Stimulated activated naive CD8-positive, alpha-beta T cell treated with anti-CD3 and anti-CD28 coated beads, Interleukin-15, Interleukin-2, amounts not matched to agents 100 U/mL and 50 U/mL, for 24 hours (primary cell): Measurements from ENCODE around the gene RAD51B.

ENCODE experiments used
- ATAC-seq: fragments of 150-1000 bp; cut with Tn5 transposase; one replicate; pipeline ENCODE4 v1.10.0; 2021
- DNase-seq: peaks from one replicate; pipeline ENCODE4 v3.0.0; 2021

The RAD51B gene

DNA sequence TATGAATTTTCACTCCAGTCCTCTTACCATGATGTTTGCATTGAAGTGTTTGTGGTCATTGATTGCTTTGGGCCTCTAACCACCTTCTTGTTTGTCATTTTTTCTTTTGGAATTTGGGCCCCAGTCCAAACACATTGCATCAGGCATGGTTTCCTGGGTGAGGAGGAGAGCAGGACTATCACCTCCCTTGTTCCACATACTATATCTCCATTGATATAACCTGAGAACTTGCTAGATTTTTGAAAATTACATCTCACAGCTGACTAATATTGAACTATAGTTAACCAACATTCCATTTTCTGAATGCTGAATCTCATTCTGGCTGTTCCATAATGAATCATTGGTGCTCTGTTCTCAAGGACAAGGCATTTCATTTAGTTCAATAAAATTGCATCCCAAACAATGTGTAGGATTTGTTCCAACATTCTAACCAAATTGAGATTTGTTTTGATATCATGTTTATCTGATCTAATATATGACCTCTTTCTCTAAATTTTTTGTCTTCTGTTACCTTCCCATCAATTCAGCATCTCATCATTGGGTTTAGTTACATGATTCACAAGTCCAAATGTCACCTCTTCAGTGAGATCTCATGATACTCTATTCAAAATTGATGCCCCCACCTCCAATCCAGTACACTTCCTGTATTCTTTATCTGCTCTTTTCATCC is 644.3 kb downstream of the RAD51B start:
- DNase-seq (no peak), ATAC-seq (no peak)

DNA sequence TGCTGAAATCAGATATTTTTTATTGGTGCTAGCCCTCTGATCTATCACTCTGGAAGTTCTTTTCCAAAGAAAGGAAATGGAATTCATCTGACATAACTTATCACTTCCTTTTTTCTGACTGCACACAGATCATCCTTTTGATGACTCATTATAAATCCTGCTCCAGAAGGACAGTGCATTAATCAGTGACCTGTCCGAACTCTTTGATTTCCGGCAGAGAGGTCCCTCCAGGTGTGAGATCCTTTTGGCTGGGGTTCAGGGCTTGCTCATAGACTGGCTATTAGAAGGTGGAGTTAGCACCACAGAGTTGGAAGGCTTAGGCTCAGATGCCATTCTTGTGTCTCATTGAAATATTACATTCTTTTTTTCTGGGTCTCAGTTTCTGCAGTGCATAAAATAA is 645.1 kb downstream of the RAD51B start:
- ATAC-seq (no peak), DNase-seq (no peak)

DNA sequence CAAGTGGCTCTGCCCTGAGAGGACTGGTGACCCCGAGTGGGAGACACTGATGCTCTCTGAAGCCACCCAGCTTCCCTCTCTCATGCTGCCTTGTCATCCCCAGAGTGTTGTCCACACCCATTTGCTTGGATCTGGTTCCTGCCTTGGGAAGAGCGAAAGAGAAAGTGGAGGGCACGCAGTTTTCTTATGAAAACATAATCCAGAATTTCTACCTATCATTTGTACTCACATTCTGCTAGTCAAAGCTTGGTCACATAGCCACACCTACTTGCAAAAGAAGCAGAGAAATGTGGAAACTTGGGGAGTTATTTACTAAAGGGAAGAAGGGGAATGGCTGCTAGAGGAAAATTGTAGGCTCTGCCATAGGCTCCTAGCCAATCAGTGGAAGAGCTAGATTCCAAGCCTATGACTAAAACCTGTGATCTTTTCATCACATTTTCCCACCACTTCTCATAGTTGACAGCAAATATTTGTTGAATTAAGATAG is 647.0 kb downstream of the RAD51B start:
- no peak for ATAC-seq
- no peak for DNase-seq

DNA sequence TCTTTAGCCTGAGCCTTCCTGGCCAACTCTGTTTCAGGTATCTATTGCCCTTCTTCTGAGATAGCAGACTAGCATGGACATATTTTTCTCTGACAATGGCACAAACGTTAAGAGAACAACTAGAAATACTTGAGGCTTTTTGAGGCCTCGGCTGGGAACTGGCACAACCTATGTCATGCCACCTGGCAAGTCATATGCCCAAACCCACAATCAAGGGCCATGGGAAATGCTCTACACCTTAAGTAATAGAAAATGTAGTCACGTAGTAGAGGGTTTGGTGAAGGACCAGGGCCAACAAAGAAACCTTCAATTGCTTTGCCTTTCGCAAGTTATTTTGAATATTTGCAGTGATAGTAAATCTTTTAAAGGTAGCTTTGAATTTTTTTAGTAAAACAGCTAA is 647.8 kb downstream of the RAD51B start:
- ATAC-seq (no peak), DNase-seq (no peak)

GRCh38 chr14:68468437-68469207 is 649.0 kb downstream of the RAD51B start:
- DNase-seq, result peak; percentile 54

DNA sequence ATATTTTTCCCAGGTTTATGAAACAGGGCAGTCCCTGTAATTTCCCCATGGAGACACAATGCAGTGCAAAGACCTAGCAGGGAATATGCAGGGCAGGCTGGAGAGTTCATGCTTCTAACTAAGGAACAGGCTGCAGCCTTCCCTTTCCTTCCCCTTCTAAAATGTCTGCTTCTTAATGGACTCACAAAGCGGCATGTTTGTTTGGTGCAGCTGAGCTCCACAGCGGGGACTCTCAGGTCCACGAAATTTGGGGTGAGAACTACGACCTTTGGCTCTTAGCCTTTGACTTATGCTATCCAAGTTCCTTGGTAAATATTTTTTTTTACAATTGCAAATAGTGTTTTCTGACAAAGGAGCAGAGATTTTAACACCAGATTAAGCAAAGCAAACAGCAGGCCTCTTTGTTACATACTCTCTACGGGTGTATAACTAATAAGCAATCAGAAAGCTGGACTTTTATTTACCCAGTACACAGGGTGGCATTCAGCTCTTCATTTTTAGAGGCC is 649.7 kb downstream of the RAD51B start:
- DNase-seq (no peak), ATAC-seq (no peak)

More at GRCh38 chr14:68468437-68469207, 649.0 kb downstream of the RAD51B start:
- ATAC-seq, result peak; percentile 99

DNA sequence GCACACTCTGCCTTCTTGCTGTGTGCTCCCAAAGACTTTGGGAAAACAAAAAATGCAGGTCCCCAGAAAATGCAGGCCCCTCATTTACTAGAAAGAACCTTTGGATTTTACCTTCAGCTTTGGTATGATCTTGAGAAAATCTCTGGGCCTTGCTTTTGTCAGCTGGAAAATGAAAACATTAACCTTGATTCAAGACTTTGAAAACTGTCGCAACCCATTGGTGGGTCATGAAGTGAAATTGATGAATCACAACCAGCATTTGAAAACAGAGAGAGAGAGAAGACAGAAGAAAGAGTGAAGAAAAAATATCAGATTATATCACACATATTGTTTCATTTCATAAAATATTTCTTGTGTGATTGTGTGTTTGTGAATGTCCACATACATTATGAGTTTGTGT is 650.8 kb downstream of the RAD51B start:
- DNase-seq, result no peak

GRCh38 chr14:68471029-68471963 is 651.7 kb downstream of the RAD51B start:
- ATAC-seq (no peak), DNase-seq (no peak)

More for the DNA sequence above, 650.8 kb downstream of the RAD51B start:
- no peak for ATAC-seq

GRCh38 chr14:68471964-68472508 is 652.5 kb downstream of the RAD51B start:
- DNase-seq (no peak), ATAC-seq (no peak)

DNA sequence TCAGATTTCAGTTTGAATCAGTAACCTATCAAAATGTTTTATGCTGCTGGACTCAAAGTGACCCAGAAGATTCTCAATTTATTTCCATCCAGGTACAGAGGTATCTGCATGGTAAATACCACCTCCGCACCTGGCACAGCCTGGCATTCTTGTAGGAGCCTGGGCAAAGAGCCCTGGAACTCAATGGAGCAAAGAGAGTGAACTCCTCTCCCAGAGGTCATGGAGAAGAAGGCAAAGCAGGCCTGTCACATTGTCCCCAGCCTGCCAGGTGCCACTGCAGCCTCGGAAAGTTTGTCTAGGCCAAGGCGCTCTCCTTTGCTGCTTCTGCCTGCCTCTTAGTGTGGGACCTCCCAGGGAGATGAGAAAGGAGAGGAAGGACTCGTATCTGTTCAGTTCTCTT is 653.5 kb downstream of the RAD51B start:
- ATAC-seq, result no peak

GRCh38 chr14:68473794-68474193 is 654.2 kb downstream of the RAD51B start:
- ATAC-seq (no peak), DNase-seq (no peak)

More for the DNA sequence above, 653.5 kb downstream of the RAD51B start:
- no peak for DNase-seq

GRCh38 chr14:68474741-68475140 is 655.2 kb downstream of the RAD51B start:
- DNase-seq (no peak), ATAC-seq (no peak)

DNA sequence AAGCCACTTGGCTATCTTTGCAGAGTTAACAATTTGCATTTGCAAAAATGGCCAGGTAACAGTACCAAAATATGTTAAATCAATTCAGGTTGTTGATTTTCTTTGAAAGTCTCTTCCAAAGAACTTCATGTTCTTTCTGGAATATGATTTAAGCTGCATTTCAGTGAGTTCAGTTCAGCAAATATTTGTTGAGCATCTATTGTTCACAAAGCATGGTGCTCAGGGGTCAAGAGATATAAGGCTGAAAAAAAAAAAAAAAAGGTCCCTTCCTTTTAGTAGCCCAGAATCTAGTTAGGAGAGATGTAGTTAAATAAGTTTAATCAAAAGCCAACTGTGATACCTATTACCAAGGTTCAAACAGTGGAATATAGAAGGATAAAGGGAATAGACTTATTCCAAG is 656.2 kb downstream of the RAD51B start:
- no peak for ATAC-seq

GRCh38 chr14:68476212-68477109 is 656.9 kb downstream of the RAD51B start:
- DNase-seq (no peak), ATAC-seq (no peak)

More for the DNA sequence above, 656.2 kb downstream of the RAD51B start:
- no peak for DNase-seq

- ATAC-seq (no peak), DNase-seq (no peak)
Observed at GRCh38 chr14:68477110-68477455, 657.5 kb downstream of the RAD51B start.

GRCh38 chr14:68477461-68478085 is 658.0 kb downstream of the RAD51B start:
- DNase-seq (no peak), ATAC-seq (no peak)

- DNase-seq, result no peak
- ATAC-seq, result no peak
Observed at GRCh38 chr14:68479247-68479646, 659.7 kb downstream of the RAD51B start.

- DNase-seq, result no peak
- no peak for ATAC-seq
Observed at GRCh38 chr14:68482018-68482417, 662.4 kb downstream of the RAD51B start.

GRCh38 chr14:68482772-68483395 is 663.3 kb downstream of the RAD51B start:
- DNase-seq, result no peak
- no peak for ATAC-seq
